HL-60 (cell line): Measurements from ENCODE around the gene DLG4.

ENCODE experiments used
- DNase-seq, 2 experiments: peaks; one replicate each; pipeline ENCODE4 v3.0.0-alpha.2; 2010 to 2020; ENCODE audit warnings: low read depth in 1 of 2, low spot score in 1 of 2
- H3K27ac ChIP-seq: fragments of 250-450 bp; sonication (Bioruptor Pico); replicated peaks from 2 replicates; pipeline ENCODE4 v1.5.1; 2020; ENCODE audit warnings: mild to moderate bottlenecking, moderate library complexity
- H3K27me3 ChIP-seq: fragments of 250-450 bp; sonication (Bioruptor Pico); 2 replicates; pipeline ENCODE4 v1.5.1; 2021; ENCODE audit warnings: mild to moderate bottlenecking, moderate library complexity; ENCODE audit not compliant: insufficient read depth, poor library complexity, severe bottlenecking
- H3K4me3 ChIP-seq: replicated peaks from 2 replicates; pipeline ENCODE4 v1.5.1; 2011; ENCODE audit warnings: mild to moderate bottlenecking, control low read depth, low read length; ENCODE audit not compliant: insufficient read depth
- CTCF ChIP-seq: IDR thresholded peaks from one replicate; pipeline ENCODE4 v1.5.1; 2011; ENCODE audit warnings: low read length, control low read depth, inconsistent platforms; ENCODE audit not compliant: insufficient read depth
- GABPA ChIP-seq: IDR thresholded peaks from 2 replicates; pipeline ENCODE4 v1.6.1; 2012; ENCODE audit warnings: low read depth
- POLR2AphosphoS5 ChIP-seq: IDR thresholded peaks from 2 replicates; pipeline ENCODE4 v1.6.1; 2012; ENCODE audit warnings: low read depth
- REST ChIP-seq: IDR thresholded peaks from 2 replicates; pipeline ENCODE4 v1.6.1; 2012; ENCODE audit warnings: low read depth; ENCODE audit not compliant: insufficient replicate concordance
- SPI1 ChIP-seq: IDR thresholded peaks from 2 replicates; pipeline ENCODE4 v1.6.1; 2012; ENCODE audit warnings: low read depth, mild to moderate bottlenecking, borderline replicate concordance

Gene DLG4

DNA sequence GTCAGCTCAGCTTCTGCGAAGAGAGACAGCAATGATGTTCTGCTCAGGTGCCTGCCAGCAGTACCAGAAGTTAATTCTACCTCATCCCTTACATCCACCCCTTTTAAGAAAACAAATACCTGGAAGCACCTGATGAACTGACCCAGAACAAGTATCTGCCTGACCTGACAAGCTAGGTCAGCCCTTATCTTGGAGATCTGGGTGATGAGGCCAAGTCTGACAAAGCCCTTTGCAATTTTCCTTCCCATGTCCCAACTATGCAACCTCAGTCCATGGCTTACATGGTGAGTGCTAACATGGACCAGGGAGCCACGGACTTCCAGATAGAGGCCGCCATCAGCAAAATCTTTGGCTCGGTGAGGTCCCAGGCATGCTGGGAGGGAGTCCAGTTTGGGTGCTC is 3.7 kb upstream of the DLG4 start:
- TF ChIP-seq GABPA (no peak), SPI1 (no peak), POLR2AphosphoS5 (no peak), CTCF (no peak), REST (no peak)
- Histone ChIP-seq H3K4me3 (no peak overlapping the region), H3K27ac (no peak overlapping the region), H3K27me3 (no peaks in the 10 kb centered on the region)
- no peak for DNase-seq

- Histone ChIP-seq H3K27me3 (no peaks in the 10 kb centered on the region), H3K4me3 (no peak overlapping the region), H3K27ac (no peak overlapping the region)
- DNase-seq: no peak
- no peak for TF ChIP-seq REST
- TF ChIP-seq GABPA: no peak
- no peak for TF ChIP-seq CTCF
- TF ChIP-seq SPI1: no peak
- no peak for TF ChIP-seq POLR2AphosphoS5
Measured at GRCh38 chr17:7222972-7223292, 3.3 kb upstream of the DLG4 start.

DNA sequence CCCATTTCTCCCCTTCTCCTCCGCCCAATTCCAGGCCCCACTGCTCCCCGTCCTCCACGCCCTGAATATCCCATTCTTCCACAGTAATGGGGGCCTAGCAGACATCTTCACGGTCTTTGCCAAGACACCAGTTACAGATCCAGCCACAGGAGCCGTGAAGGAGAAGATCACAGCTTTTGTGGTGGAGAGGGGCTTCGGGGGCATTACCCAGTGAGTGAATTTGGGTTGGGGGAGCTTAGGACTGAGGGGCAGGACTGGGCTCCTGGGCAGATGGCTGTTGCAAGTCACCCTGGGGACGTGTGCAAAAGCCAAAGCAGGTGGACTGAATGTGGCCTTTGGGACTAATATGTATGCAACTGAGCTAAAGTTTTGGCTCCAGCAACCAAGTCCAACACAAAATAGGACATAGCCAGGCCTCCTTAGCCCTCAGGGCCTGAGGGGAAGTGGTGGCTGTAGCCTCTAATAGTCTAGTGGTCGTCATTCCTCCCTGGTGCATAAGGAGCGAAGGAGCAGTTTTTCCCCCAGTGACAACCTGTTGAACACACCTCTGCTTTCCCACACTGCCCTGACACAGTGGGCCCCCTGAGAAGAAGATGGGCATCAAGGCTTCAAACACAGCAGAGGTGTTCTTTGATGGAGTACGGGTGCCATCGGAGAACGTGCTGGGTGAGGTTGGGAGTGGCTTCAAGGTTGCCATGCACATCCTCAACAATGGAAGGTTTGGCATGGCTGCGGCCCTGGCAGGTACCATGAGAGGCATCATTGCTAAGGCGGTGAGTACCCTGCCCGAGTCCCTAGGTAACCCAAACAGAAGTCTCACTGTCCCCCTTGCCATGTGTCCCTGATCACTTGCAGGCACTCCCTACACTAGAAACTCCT is 2.7 kb upstream of the DLG4 start:
- H3K27ac ChIP-seq: no peak overlapping the region
- no peak for DNase-seq
- no peaks in the 10 kb centered on the region for H3K27me3 ChIP-seq
- H3K4me3 ChIP-seq: no peak overlapping the region
- TF ChIP-seq SPI1 (no peak), POLR2AphosphoS5 (peak; percentile 26; the same call in 1 of the 2 replicates)

DNA sequence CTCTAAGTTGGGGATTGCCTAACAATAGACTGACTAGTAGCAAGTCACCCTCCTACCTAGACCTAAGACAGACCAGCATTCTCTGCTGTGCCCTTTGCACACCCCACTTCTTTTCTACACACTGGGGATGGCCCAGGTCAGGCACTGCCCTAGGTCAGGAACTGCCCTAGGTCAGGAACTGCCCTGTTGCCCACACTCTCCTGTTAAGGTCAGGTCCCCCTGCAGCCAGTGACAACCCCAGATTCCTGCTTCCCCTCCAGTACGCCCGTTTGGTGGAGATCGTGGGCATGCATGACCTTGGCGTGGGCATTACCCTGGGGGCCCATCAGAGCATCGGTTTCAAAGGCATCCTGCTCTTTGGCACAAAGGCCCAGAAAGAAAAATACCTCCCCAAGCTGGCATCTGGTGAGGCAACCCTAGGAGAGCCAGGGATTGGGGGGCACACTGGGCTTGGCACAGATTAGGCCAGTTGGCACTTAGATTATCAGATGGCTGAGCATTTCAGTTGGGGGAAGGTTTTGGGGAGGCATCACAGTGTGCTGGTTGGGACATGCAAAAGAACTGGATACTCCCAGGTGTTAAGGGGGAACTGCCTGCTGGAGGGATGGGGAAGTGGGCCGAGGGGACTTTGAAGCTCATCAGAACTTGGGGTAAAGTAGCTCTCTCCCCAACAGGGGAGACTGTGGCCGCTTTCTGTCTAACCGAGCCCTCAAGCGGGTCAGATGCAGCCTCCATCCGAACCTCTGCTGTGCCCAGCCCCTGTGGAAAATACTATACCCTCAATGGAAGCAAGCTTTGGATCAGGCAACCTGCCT is 1.8 kb upstream of the DLG4 start:
- Histone ChIP-seq H3K27me3 (no peaks in the 10 kb centered on the region), H3K4me3 (no peak overlapping the region), H3K27ac (no peak overlapping the region)
- no peak for DNase-seq
- TF ChIP-seq GABPA (no peak), POLR2AphosphoS5 (no peak), SPI1 (no peak), REST (no peak), CTCF (no peak)
